Peyer's patch (tissue), 4 donors: Measurements from ENCODE around the gene SCARB2. TPM values are rescaled to one million over a fixed set of nuclear protein-coding genes. Genes with fewer than 3 reads are reported as not detected.
A peak's percentile ranks its signal among the peaks of the same experiment; 100 is the strongest.

Source experiments
- DNase-seq, 3 donors: peaks; one replicate each; pipeline ENCODE4 v3.0.0-alpha.2; 2017 to 2019
- H3K27ac ChIP-seq, 4 donors: fragments of 200-600 bp; sonication (generic); one replicate each; pipeline ENCODE4 v1.5.1; 2016 to 2019
- H3K27me3 ChIP-seq, 2 donors: fragments of 200-600 bp; sonication (generic); one replicate each; pipeline ENCODE4 v1.5.1; 2019
- H3K36me3 ChIP-seq, 3 donors: fragments of 200-600 bp; sonication (generic); one replicate each; pipeline ENCODE4 v1.5.1; 2016 to 2019
- H3K4me1 ChIP-seq, 4 donors: fragments of 200-600 bp; sonication (generic); one replicate each; pipeline ENCODE4 v1.5.1; 2016 to 2019
- H3K4me3 ChIP-seq, 4 donors: fragments of 200-600 bp; sonication (generic); 1 replicate in 3 of 4; 2 replicates in 1 of 4; pipeline ENCODE4 v1.5.1; 2016 to 2019; ENCODE audit warnings: mild to moderate bottlenecking in 1 of 4
- H3K9me3 ChIP-seq, 4 donors: fragments of 200-600 bp; sonication (generic); one replicate each; pipeline ENCODE4 v1.5.1; 2016 to 2019; ENCODE audit warnings: mild to moderate bottlenecking in 1 of 4
- POLR2A ChIP-seq, 2 donors: fragments of 450-650 bp; IDR thresholded peaks; one replicate each; pipeline ENCODE4 v1.5.1; 2017; ENCODE audit warnings: antibody characterized with exemption in 2 of 2, mild to moderate bottlenecking in 2 of 2, moderate library complexity in 2 of 2
- total RNA-seq, 4 donors: library from RNA; depleted of rRNA; stranded (reverse); fragments of >200 nt; gene quantifications; one replicate each; pipeline ENCODE4 v1.1.0, GENCODE V29; 2016
- TF ChIP-seq, protein P1 (sequence below), 6 experiments: fragments of 450-650 bp in 4 of 6; fragments of 200-600 bp in 2 of 6; sonication (generic) in 1 of 6; IDR thresholded peaks; one replicate each; pipeline ENCODE4 v1.5.1; 2017 to 2019; ENCODE audit warnings: antibody characterized with exemption in 6 of 6, mild to moderate bottlenecking in 3 of 6, moderate library complexity in 1 of 6

The SCARB2 gene
- total RNA-seq, 4 donors from 2014 or later: 40.4 to 225 (median 170) TPM

GRCh38 chr4:76205476-76205875 is 8.1 kb downstream of the SCARB2 start:
- Histone ChIP-seq H3K36me3 (peaks cover 0 to 3% (median 0%) of the 10 kb centered on the region in 3 donors), H3K4me1 (peaks cover 0 to 77% (median 7%) of the 10 kb centered on the region in 4 donors), H3K4me3 (no peak overlapping the region), H3K9me3 (no peaks in the 10 kb centered on the region), H3K27ac (peak overlapping the region in 3 of 4 donors; percentile 21 to 98 (median 27)), H3K27me3 (no peaks in the 10 kb centered on the region)
- TF ChIP-seq POLR2A (IDR thresholded peaks at IDR 0.05): no peak
- TF ChIP-seq, protein P1, sequence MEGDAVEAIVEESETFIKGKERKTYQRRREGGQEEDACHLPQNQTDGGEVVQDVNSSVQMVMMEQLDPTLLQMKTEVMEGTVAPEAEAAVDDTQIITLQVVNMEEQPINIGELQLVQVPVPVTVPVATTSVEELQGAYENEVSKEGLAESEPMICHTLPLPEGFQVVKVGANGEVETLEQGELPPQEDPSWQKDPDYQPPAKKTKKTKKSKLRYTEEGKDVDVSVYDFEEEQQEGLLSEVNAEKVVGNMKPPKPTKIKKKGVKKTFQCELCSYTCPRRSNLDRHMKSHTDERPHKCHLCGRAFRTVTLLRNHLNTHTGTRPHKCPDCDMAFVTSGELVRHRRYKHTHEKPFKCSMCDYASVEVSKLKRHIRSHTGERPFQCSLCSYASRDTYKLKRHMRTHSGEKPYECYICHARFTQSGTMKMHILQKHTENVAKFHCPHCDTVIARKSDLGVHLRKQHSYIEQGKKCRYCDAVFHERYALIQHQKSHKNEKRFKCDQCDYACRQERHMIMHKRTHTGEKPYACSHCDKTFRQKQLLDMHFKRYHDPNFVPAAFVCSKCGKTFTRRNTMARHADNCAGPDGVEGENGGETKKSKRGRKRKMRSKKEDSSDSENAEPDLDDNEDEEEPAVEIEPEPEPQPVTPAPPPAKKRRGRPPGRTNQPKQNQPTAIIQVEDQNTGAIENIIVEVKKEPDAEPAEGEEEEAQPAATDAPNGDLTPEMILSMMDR (IDR thresholded peaks at IDR 0.05): no peak
- no peak for DNase-seq

- Histone ChIP-seq H3K4me1 (peaks cover 0 to 77% (median 9%) of the 10 kb centered on the region in 4 donors), H3K27me3 (no peaks in the 10 kb centered on the region), H3K9me3 (no peaks in the 10 kb centered on the region), H3K4me3 (no peak overlapping the region), H3K27ac (no peak overlapping the region), H3K36me3 (peaks cover 0 to 3% (median 0%) of the 10 kb centered on the region in 3 donors)
- DNase-seq: no peak
- TF ChIP-seq, protein P1 (IDR thresholded peaks at IDR 0.05): no peak
- TF ChIP-seq POLR2A (IDR thresholded peaks at IDR 0.05): no peak
These were observed 8.7 kb downstream of the SCARB2 start for GRCh38 chr4:76204936-76205335.

DNA sequence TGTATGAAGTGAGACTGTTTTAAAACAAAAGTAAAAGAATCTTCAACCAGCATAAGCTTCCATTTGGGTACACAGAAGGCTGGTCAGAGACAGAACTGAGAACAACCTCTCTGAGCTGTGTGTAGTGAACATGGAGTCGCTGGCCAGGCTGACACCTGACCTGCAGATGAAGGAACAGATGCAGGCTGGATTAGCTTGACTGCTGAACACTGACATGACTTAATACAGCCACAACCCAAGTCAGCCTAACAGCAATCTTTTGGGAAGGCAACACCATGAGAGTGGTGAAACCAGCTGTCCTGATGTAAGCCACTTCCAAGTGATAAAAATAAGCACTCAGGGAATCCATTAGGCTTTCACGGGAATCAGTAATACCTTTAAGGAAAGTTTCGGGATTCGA is 10.1 kb downstream of the SCARB2 start:
- Histone ChIP-seq H3K9me3 (no peaks in the 10 kb centered on the region), H3K36me3 (no peaks in the 10 kb centered on the region), H3K27ac (peak overlapping the region in 1 of 4 donors; percentile 18), H3K27me3 (no peaks in the 10 kb centered on the region), H3K4me3 (no peak overlapping the region), H3K4me1 (peaks cover 0 to 77% (median 12%) of the 10 kb centered on the region in 4 donors)
- TF ChIP-seq POLR2A (IDR thresholded peaks at IDR 0.05): no peak
- TF ChIP-seq, protein P1 (IDR thresholded peaks at IDR 0.05): no peak
- no peak for DNase-seq

DNA sequence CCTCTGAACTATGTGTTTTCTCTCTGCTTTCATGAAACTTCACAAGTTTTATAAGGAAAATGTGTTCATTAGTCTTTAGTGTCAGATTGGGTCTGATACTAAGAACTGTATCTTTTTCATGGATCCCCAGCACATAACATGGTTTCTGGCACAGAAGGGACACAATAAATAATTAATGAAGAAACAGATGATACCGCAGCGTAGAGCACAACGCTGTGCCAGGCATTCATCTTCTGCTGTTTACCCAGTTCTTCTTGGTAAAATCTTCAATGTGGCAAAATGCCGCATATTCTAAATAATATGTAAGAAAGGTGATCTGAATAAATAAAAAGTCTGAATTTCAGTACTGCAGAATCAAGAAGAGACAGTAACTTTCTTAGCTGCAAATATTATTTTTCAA is 12.3 kb downstream of the SCARB2 start:
- peaks cover 0 to 78% (median 14%) of the 10 kb centered on the region in 4 donors for H3K4me1 ChIP-seq
- TF ChIP-seq POLR2A (IDR thresholded peaks at IDR 0.05): no peak
- TF ChIP-seq, protein P1 (IDR thresholded peaks at IDR 0.05): no peak

GRCh38 chr4:76200771-76201231 is 12.8 kb downstream of the SCARB2 start:
- TF ChIP-seq, protein P1 (IDR thresholded peaks at IDR 0.05): no peak
- no peak for TF ChIP-seq POLR2A (IDR thresholded peaks at IDR 0.05)
- peak overlapping the region; percentile 39 to 89 (median 74) for H3K27ac ChIP-seq
- peak in 2 of 3 donors; percentile 78 to 90 for DNase-seq
- H3K27me3 ChIP-seq: no peaks in the 10 kb centered on the region
- no peaks in the 10 kb centered on the region for H3K9me3 ChIP-seq
- H3K4me1 ChIP-seq: peaks cover 0 to 77% (median 14%) of the 10 kb centered on the region in 4 donors
- no peak overlapping the region for H3K4me3 ChIP-seq
- H3K36me3 ChIP-seq: no peaks in the 10 kb centered on the region

More for the DNA sequence above, 12.3 kb downstream of the SCARB2 start:
- Histone ChIP-seq H3K36me3 (no peaks in the 10 kb centered on the region), H3K9me3 (no peaks in the 10 kb centered on the region), H3K27ac (peak overlapping the region in 2 of 4 donors; percentile 83 to 89), H3K27me3 (no peaks in the 10 kb centered on the region), H3K4me3 (no peak overlapping the region)
- DNase-seq: no peak
